Gastroesophageal sphincter (tissue), 4 donors: ENCODE data around the gene CNTNAP2. TPM values are rescaled to one million over a fixed set of nuclear protein-coding genes. Genes with fewer than 3 reads are reported as not detected.
"Not testable (repeated sequence)": the region's sequence is repeated elsewhere in the genome, so short reads cannot be mapped to it uniquely, and the experiment has no call there.

Source experiments
- ATAC-seq: fragments of 150-250 bp; one replicate; pipeline ENCODE4 v1.9.1; 2016; ENCODE audit warnings: mild to moderate bottlenecking, moderate library complexity
- H3K27ac ChIP-seq, 4 donors: fragments of 200-600 bp; sonication (generic) in 3 of 4; 1 replicate in 3 of 4; 2 replicates in 1 of 4; pipeline ENCODE4 v1.5.1; 2016 to 2019
- H3K27me3 ChIP-seq: fragments of 200-600 bp; sonication (generic); one replicate; pipeline ENCODE4 v1.5.1; 2019
- H3K36me3 ChIP-seq, 2 donors: fragments of 200-600 bp; sonication (generic); one replicate each; pipeline ENCODE4 v1.5.1; 2019; ENCODE audit warnings: control low read depth in 1 of 2
- H3K4me1 ChIP-seq, 3 donors: fragments of 200-600 bp; sonication (generic); 1 replicate in 2 of 3; 2 replicates in 1 of 3; pipeline ENCODE4 v1.5.1; 2016 to 2019; ENCODE audit warnings: control low read depth in 2 of 3
- H3K4me3 ChIP-seq, 2 donors: fragments of 200-600 bp; sonication (generic); one replicate each; pipeline ENCODE4 v1.5.1; 2019; ENCODE audit warnings: mild to moderate bottlenecking in 1 of 2, moderate library complexity in 1 of 2
- H3K9me3 ChIP-seq, 3 donors: fragments of 200-600 bp; sonication (generic); one replicate each; pipeline ENCODE4 v1.5.1; 2017 to 2019; ENCODE audit warnings: control low read depth in 2 of 3
- EP300 ChIP-seq: sonication (generic); formaldehyde crosslinking; IDR thresholded peaks from one replicate; pipeline ENCODE4 v1.6.1; 2017; ENCODE audit warnings: antibody characterized with exemption, mild to moderate bottlenecking
- POLR2A ChIP-seq, 2 donors: fragments of 450-650 bp; IDR thresholded peaks; one replicate each; pipeline ENCODE4 v1.6.1; 2017; ENCODE audit warnings: antibody characterized with exemption in 2 of 2, mild to moderate bottlenecking in 2 of 2, moderate library complexity in 1 of 2
- POLR2AphosphoS5 ChIP-seq: sonication (generic); formaldehyde crosslinking; IDR thresholded peaks from one replicate; pipeline ENCODE4 v1.6.1; 2017; ENCODE audit warnings: antibody characterized with exemption
- WGBS, 2 donors: methylation state at CpG; one replicate each; pipeline ENCODE4 v1.1.5; 2018; ENCODE audit warnings: low coverage in 1 of 2; 5-methylcytosine and 5-hydroxymethylcytosine counted together
- total RNA-seq, 4 donors: library from RNA; depleted of rRNA; stranded (reverse); fragments of >200 nt; gene quantifications; one replicate each; pipeline ENCODE4 v1.1.0, GENCODE V29; 2016
- TF ChIP-seq, protein P1 (sequence below), 4 experiments: fragments of 200-600 bp in 2 of 4; fragments of 450-650 bp in 2 of 4; sonication (generic) in 1 of 4; IDR thresholded peaks; one replicate each; pipeline ENCODE4 v1.5.1; 2017 to 2019; ENCODE audit warnings: antibody characterized with exemption in 4 of 4, mild to moderate bottlenecking in 2 of 4, moderate library complexity in 2 of 4

Gene CNTNAP2
- total RNA-seq, 4 donors from 2014 or later, result 1.5 to 8.9 (median 3.2) TPM

DNA sequence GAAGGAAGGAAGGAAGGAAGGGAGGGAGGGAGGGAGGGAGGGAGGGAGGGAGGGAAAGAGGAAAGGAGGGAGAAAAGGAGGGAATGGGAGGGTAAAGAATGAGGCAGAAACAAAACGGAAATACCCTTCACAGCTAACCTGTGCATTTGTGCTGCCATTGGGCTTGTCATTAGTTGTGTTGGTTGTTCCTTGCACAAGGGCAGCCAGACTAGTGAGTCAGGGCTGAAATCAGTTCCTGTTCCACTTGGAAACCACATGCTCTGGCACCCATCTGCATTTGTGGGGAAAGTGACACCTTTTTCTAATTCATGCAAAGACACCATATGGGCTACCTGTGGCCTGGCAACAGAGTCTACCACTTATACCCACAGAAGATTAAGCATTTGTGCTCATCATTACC lies 1469.9 kb downstream of the CNTNAP2 start:
- H3K27me3 ChIP-seq, result no peaks in the 10 kb centered on the region
- WGBS, 2 donors, result 33% methylated on average over 1 of the region's 1 CpG; no CpG with 5 or more reads in 1 of the 2 donors
- no peak for ATAC-seq
- no peak overlapping the region for H3K4me3 ChIP-seq
- H3K27ac ChIP-seq, result no peak overlapping the region
- TF ChIP-seq POLR2AphosphoS5, result no peak
- TF ChIP-seq EP300, result no peak
- TF ChIP-seq, protein P1, sequence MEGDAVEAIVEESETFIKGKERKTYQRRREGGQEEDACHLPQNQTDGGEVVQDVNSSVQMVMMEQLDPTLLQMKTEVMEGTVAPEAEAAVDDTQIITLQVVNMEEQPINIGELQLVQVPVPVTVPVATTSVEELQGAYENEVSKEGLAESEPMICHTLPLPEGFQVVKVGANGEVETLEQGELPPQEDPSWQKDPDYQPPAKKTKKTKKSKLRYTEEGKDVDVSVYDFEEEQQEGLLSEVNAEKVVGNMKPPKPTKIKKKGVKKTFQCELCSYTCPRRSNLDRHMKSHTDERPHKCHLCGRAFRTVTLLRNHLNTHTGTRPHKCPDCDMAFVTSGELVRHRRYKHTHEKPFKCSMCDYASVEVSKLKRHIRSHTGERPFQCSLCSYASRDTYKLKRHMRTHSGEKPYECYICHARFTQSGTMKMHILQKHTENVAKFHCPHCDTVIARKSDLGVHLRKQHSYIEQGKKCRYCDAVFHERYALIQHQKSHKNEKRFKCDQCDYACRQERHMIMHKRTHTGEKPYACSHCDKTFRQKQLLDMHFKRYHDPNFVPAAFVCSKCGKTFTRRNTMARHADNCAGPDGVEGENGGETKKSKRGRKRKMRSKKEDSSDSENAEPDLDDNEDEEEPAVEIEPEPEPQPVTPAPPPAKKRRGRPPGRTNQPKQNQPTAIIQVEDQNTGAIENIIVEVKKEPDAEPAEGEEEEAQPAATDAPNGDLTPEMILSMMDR (IDR thresholded peaks at IDR 0.05), result no peak
- no peak for TF ChIP-seq POLR2A (IDR thresholded peaks at IDR 0.05)
- no peaks in the 10 kb centered on the region for H3K36me3 ChIP-seq
- H3K4me1 ChIP-seq, result no peaks in the 10 kb centered on the region
- H3K9me3 ChIP-seq, result no peaks in the 10 kb centered on the region

DNA sequence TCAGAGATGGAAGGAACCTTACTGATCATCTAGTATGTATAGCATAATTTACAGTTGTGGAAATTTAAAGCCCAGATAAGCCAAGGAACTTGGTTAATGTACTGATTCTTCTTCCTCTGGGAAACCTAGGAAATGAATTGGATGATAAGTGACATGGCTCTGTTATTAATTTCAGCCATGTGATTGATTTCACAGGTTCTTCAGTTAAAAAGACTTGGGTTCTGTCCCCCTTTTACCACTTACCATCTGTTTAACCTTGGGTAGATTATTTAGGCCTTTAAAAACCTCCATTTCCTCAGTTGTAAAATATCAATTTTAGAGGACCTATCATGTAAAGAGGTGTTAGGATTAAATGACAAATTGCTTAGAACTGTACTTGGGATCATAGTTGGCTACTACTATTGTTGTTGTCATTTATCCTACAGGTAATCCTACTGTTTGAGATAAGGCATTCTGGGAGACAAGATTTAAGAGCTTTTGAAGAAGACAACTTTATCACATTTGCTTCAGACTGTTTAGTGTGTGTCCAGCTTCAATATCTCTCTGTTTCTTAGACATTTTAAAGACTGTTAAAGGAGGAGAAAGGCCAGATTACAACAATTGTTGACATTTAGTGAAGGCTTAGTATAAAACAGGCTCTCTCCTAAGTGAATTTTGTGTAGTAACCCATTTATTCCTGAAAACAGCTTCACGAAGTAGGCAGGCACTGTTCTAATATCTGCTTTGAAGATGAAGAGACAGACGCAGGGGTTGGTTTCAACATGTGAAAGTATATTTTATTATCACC lies 1476.9 kb downstream of the CNTNAP2 start:
- H3K27ac ChIP-seq, result no peak overlapping the region
- H3K4me1 ChIP-seq, result no peaks in the 10 kb centered on the region
- H3K9me3 ChIP-seq, result no peaks in the 10 kb centered on the region
- no peak overlapping the region for H3K4me3 ChIP-seq
- H3K27me3 ChIP-seq, result no peaks in the 10 kb centered on the region
- H3K36me3 ChIP-seq, result no peaks in the 10 kb centered on the region
- WGBS, 2 donors, result 62 to 74% methylated on average over 2 of the region's 2 CpGs
- TF ChIP-seq, protein P1 (IDR thresholded peaks at IDR 0.05), result no peak
- TF ChIP-seq POLR2A (IDR thresholded peaks at IDR 0.05) (no peak), POLR2AphosphoS5 (no peak), EP300 (no peak)
- no peak for ATAC-seq

DNA sequence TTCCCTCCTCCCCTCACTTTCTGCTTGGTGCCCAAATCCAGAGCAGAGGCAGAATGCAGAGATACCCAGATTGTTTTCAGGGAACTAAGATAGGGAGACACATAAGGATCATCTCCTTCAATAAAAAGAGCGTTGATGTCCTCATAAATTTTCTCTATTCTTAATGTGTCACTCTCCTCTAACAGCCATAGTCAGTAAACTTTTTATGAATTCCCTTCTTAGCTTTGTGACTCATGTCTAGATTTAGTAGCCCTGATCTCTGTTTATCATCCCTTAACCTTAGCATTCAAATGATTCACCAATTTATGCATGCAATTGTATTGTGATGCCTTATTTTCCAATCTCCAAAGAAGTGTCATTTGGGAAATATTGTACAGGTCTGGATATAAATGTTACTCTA lies 1478.4 kb downstream of the CNTNAP2 start:
- ATAC-seq, result no peak
- H3K9me3 ChIP-seq, result no peaks in the 10 kb centered on the region
- H3K4me1 ChIP-seq, result no peaks in the 10 kb centered on the region
- WGBS, 2 donors, result 89 to 92% methylated on average over 1 of the region's 1 CpG
- no peak overlapping the region for H3K4me3 ChIP-seq
- no peaks in the 10 kb centered on the region for H3K36me3 ChIP-seq
- H3K27me3 ChIP-seq, result no peaks in the 10 kb centered on the region
- no peak overlapping the region for H3K27ac ChIP-seq
- TF ChIP-seq, protein P1 (IDR thresholded peaks at IDR 0.05), result no peak
- TF ChIP-seq POLR2AphosphoS5 (no peak), POLR2A (IDR thresholded peaks at IDR 0.05) (no peak), EP300 (no peak)

- not testable (repeated sequence) for H3K27ac ChIP-seq, H3K9me3 ChIP-seq, H3K4me3 ChIP-seq, ATAC-seq, H3K27me3 ChIP-seq, H3K4me1 ChIP-seq, H3K36me3 ChIP-seq
- WGBS, 2 donors, result 60 to 90% methylated on average over 1 to 2 of the region's 2 CpGs
These were observed 1482.1 kb downstream of the CNTNAP2 start for GRCh38 chr7:147598687-147599086.

GRCh38 chr7:147605323-147605722 lies 1488.7 kb downstream of the CNTNAP2 start:
- Histone ChIP-seq H3K9me3 (no peaks in the 10 kb centered on the region), H3K4me1 (no peaks in the 10 kb centered on the region), H3K27me3 (no peaks in the 10 kb centered on the region), H3K4me3 (no peak overlapping the region), H3K36me3 (no peaks in the 10 kb centered on the region), H3K27ac (no peak overlapping the region)
- no peak for ATAC-seq
- TF ChIP-seq POLR2AphosphoS5 (no peak), EP300 (no peak), POLR2A (IDR thresholded peaks at IDR 0.05) (no peak)
- TF ChIP-seq, protein P1 (IDR thresholded peaks at IDR 0.05), result no peak
- 55 to 78% methylated on average over 4 of the region's 4 CpGs for WGBS, 2 donors
